Measurements from ENCODE around the gene CR1L. TPM values are rescaled to one million over a fixed set of nuclear protein-coding genes. Genes with fewer than 3 reads are reported as not detected.

The CR1L gene
- total and polyA plus RNA-seq, 9 of the 15 experiments (the other 6 are each of a cell fraction or from before 2014, with no cell fraction given) = 10.1 to 74.8 (median 34.3) TPM

DNA sequence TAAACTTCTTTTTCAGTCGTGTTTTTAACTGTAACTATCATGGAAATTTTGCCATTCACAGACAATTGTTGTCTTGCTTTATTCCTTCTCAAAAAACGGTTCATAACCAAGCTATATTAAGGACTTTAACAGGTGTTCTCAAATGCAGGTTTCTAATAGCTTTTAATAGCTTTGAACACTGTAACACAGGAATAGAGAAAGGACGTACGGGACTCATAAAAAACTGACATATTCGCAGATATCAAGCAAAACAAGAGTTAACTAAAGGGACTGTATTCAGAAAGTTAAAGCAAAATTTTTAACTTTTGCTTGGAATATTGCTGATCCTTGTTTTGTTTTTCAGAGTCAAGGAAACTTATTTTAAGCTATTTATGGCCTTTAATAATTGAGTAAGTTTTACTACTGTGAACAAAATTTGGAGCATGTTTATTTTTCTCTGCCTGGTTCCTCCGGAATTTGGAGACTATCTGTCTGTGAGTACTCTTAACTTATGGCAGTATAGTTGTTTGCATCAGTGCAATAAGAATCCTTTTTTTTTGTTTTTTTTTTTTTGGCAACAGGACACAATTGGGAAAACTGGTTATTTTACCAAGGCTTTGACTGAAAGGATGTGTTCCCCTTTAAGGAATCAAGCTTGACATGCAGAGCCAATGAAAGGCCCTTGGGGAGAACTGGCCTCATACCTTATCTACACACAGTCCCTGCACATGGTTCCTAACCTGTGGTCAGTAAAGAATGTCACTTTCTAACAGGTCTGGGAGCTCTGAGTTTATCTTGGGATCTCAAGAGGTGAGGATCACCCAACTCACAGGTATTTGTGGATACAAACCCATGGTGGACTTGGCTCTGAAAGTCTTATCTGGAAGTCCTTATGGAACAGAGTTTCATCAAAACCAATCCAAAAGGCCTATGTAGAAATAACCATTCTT, 101.2 kb downstream of the CR1L start (continued):
- TF ChIP-seq, protein P1, sequence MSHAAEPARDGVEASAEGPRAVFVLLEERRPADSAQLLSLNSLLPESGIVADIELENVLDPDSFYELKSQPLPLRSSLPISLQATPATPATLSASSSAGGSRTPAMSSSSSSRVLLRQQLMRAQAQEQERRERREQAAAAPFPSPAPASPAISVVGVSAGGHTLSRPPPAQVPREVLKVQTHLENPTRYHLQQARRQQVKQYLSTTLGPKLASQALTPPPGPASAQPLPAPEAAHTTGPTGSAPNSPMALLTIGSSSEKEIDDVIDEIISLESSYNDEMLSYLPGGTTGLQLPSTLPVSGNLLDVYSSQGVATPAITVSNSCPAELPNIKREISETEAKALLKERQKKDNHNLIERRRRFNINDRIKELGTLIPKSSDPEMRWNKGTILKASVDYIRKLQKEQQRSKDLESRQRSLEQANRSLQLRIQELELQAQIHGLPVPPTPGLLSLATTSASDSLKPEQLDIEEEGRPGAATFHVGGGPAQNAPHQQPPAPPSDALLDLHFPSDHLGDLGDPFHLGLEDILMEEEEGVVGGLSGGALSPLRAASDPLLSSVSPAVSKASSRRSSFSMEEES (CRISPR knock-in tag; IDR thresholded peaks at IDR 0.05) = no peak
- TF ChIP-seq ZNF316 (IDR thresholded peaks at IDR 0.05) (peak; percentile 49), RBM39 (optimal IDR thresholded peaks at IDR 0.05; ENCODE audit: low read depth, low read length) (no peak), BCOR (IDR thresholded peaks at IDR 0.05) (no peak; the same call in 1 of the 2 replicates), BRF1 (IDR thresholded peaks at IDR 0.05; ENCODE audit: borderline replicate concordance, extremely low read depth, insufficient read length) (no peak), POLR2G (IDR thresholded peaks at IDR 0.05; ENCODE audit: low read depth, low read length) (no peak), CREM (IDR thresholded peaks at IDR 0.05; ENCODE audit: low read depth) (peak; percentile 42; the same call in 1 of the 2 replicates), ZNF121 (CRISPR knock-in tag; conservative IDR thresholded peaks at IDR 0.05) (no peak), PHTF2 (CRISPR knock-in tag; IDR thresholded peaks at IDR 0.05) (no peak), PML (IDR thresholded peaks at IDR 0.05; ENCODE audit: low read length) (peak; percentile 63; the same call in 1 of the 2 replicates), PTTG1 (tag; IDR thresholded peaks at IDR 0.05; ENCODE audit: low read depth) (no peak), ASH1L (IDR thresholded peaks at IDR 0.05; ENCODE audit: borderline replicate concordance, low read depth, partially characterized antibody) (peak; percentile 11), FOXJ3 (CRISPR knock-in tag; IDR thresholded peaks at IDR 0.05) (no peak), POLR3G (IDR thresholded peaks at IDR 0.05; ENCODE audit: extremely low read depth, insufficient read length, insufficient replicate concordance) (no peak), ZBTB17 (CRISPR knock-in tag; IDR thresholded peaks at IDR 0.05) (no peak; the same call in 1 of the 2 replicates)
- TF ChIP-seq, protein P2, sequence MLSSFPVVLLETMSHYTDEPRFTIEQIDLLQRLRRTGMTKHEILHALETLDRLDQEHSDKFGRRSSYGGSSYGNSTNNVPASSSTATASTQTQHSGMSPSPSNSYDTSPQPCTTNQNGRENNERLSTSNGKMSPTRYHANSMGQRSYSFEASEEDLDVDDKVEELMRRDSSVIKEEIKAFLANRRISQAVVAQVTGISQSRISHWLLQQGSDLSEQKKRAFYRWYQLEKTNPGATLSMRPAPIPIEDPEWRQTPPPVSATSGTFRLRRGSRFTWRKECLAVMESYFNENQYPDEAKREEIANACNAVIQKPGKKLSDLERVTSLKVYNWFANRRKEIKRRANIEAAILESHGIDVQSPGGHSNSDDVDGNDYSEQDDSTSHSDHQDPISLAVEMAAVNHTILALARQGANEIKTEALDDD (IDR thresholded peaks at IDR 0.05) = no peak; the same call in none of the 2 replicates
- TF ChIP-seq, protein P3, sequence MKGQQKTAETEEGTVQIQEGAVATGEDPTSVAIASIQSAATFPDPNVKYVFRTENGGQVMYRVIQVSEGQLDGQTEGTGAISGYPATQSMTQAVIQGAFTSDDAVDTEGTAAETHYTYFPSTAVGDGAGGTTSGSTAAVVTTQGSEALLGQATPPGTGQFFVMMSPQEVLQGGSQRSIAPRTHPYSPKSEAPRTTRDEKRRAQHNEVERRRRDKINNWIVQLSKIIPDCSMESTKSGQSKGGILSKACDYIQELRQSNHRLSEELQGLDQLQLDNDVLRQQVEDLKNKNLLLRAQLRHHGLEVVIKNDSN (CRISPR knock-in tag; IDR thresholded peaks at IDR 0.05) = no peak
- TF ChIP-seq, protein P4, sequence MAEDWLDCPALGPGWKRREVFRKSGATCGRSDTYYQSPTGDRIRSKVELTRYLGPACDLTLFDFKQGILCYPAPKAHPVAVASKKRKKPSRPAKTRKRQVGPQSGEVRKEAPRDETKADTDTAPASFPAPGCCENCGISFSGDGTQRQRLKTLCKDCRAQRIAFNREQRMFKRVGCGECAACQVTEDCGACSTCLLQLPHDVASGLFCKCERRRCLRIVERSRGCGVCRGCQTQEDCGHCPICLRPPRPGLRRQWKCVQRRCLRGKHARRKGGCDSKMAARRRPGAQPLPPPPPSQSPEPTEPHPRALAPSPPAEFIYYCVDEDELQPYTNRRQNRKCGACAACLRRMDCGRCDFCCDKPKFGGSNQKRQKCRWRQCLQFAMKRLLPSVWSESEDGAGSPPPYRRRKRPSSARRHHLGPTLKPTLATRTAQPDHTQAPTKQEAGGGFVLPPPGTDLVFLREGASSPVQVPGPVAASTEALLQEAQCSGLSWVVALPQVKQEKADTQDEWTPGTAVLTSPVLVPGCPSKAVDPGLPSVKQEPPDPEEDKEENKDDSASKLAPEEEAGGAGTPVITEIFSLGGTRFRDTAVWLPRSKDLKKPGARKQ (CRISPR knock-in tag; IDR thresholded peaks at IDR 0.05) = no peak
- TF ChIP-seq, protein P5, sequence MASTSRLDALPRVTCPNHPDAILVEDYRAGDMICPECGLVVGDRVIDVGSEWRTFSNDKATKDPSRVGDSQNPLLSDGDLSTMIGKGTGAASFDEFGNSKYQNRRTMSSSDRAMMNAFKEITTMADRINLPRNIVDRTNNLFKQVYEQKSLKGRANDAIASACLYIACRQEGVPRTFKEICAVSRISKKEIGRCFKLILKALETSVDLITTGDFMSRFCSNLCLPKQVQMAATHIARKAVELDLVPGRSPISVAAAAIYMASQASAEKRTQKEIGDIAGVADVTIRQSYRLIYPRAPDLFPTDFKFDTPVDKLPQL (IDR thresholded peaks at IDR 0.05; ENCODE audit: extremely low read depth, insufficient read length) = no peak
- TF ChIP-seq, protein P6, sequence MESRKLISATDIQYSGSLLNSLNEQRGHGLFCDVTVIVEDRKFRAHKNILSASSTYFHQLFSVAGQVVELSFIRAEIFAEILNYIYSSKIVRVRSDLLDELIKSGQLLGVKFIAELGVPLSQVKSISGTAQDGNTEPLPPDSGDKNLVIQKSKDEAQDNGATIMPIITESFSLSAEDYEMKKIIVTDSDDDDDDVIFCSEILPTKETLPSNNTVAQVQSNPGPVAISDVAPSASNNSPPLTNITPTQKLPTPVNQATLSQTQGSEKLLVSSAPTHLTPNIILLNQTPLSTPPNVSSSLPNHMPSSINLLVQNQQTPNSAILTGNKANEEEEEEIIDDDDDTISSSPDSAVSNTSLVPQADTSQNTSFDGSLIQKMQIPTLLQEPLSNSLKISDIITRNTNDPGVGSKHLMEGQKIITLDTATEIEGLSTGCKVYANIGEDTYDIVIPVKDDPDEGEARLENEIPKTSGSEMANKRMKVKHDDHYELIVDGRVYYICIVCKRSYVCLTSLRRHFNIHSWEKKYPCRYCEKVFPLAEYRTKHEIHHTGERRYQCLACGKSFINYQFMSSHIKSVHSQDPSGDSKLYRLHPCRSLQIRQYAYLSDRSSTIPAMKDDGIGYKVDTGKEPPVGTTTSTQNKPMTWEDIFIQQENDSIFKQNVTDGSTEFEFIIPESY (CRISPR knock-in tag; IDR thresholded peaks at IDR 0.05) = peak; percentile 40; the same call in 1 of the 2 replicates

All from K562 (cell line).